Spleen (tissue), 11 donors: Measurements from ENCODE around the gene HMCN2. TPM values are rescaled to one million over a fixed set of nuclear protein-coding genes. Genes with fewer than 3 reads are reported as not detected.

Source experiments
- DNase-seq: peaks from one replicate; pipeline ENCODE4 v3.0.0-alpha.2; 2020
- H3K27ac ChIP-seq, 8 donors: fragments of 200-600 bp; sonication (generic) in 7 of 8; 1 replicate in 4 of 8; 2 replicates in 4 of 8; pipeline versions ENCODE4 v1.5.0 to v1.8.0; 2016 to 2021; ENCODE audit warnings: inconsistent platforms in 4 of 8, mild to moderate bottlenecking in 4 of 8, moderate library complexity in 1 of 8
- H3K27me3 ChIP-seq, 7 donors: fragments of 200-600 bp; sonication (generic) in 6 of 7; replicated peaks in 1 of 7; 1 replicate in 4 of 7; 2 replicates in 3 of 7; pipeline versions ENCODE4 v1.5.0 to v1.8.0; 2016 to 2021; ENCODE audit warnings: inconsistent platforms in 3 of 7, mild to moderate bottlenecking in 1 of 7
- H3K36me3 ChIP-seq, 6 donors: fragments of 200-600 bp; sonication (generic) in 5 of 6; 1 replicate in 4 of 6; 2 replicates in 2 of 6; pipeline versions ENCODE4 v1.5.0 to v1.8.0; 2016 to 2021; ENCODE audit warnings: inconsistent platforms in 2 of 6
- H3K4me1 ChIP-seq, 6 donors: fragments of 200-600 bp; sonication (generic) in 5 of 6; 1 replicate in 3 of 6; 2 replicates in 3 of 6; pipeline versions ENCODE4 v1.5.0 to v1.8.0; 2016 to 2021; ENCODE audit warnings: inconsistent platforms in 3 of 6
- H3K4me3 ChIP-seq, 8 donors: fragments of 200-600 bp; sonication (generic) in 7 of 8; 1 replicate in 4 of 8; 2 replicates in 4 of 8; pipeline versions ENCODE4 v1.5.0 to v1.8.0; 2016 to 2021; ENCODE audit warnings: inconsistent platforms in 4 of 8, mild to moderate bottlenecking in 4 of 8, moderate library complexity in 2 of 8
- H3K9me3 ChIP-seq, 8 donors: fragments of 200-600 bp; sonication (generic) in 7 of 8; 1 replicate in 4 of 8; 2 replicates in 4 of 8; pipeline versions ENCODE4 v1.5.0 to v1.8.0; 2016 to 2021; ENCODE audit warnings: inconsistent platforms in 4 of 8
- CTCF ChIP-seq, 11 experiments: fragments of 200-600 bp in 7 of 11; fragments of 450-650 bp in 4 of 11; sonication (generic) in 4 of 11; IDR thresholded peaks in 8 of 11; conservative IDR thresholded peaks in 3 of 11; 1 replicate in 7 of 11; 2 replicates in 4 of 11; pipeline versions ENCODE4 v1.4.0 to v1.8.0; 2016 to 2021; ENCODE audit warnings: antibody characterized with exemption in 11 of 11, inconsistent platforms in 4 of 11, mild to moderate bottlenecking in 1 of 11
- POLR2A ChIP-seq, 3 donors: fragments of 450-650 bp; IDR thresholded peaks; one replicate each; pipeline ENCODE4 v1.5.1; 2017; ENCODE audit warnings: antibody characterized with exemption in 3 of 3, mild to moderate bottlenecking in 1 of 3
- POLR2AphosphoS5 ChIP-seq, 3 donors: sonication (generic); formaldehyde crosslinking; IDR thresholded peaks; one replicate each; pipeline ENCODE4 v1.5.1; 2017; ENCODE audit warnings: antibody characterized with exemption in 3 of 3
- WGBS, 5 donors: extraction: QIAGEN DNeasy Blood & Tissue Kit in 3 of 5; methylation state at CpG; one replicate each; pipeline versions ENCODE4 v1.1.5 to v1.1.7; 2013 to 2018; 5-methylcytosine and 5-hydroxymethylcytosine counted together
- intact Hi-C: fragments of 100-400 bp; cut with DNase I; formaldehyde crosslinking; loops from one replicate; pipeline ENCODE4 v1.15.0; 2023; ENCODE audit warnings: low total_unique reads
- polyA plus RNA-seq, 3 donors: library from polyadenylated mRNA; stranded (reverse); fragments of 200-250 nt; gene quantifications; one replicate each; pipeline ENCODE4 v1.2.1, GENCODE V29; 2013
- total RNA-seq, 7 donors: library from RNA; depleted of rRNA in 3 of 7; stranded (reverse); fragments of >200 nt in 3 of 7; fragmentation: NEBNext Ultra II Directional in 4 of 7; extraction: Animal tissue kit (Norgen Biotek cat#: 25700) in 4 of 7; gene quantifications; one replicate each; pipeline versions ENCODE4 v1.1.0 to v1.2.1, GENCODE V29; 2016 to 2021
- donor health status: healthy with polysubstance abuse.
- donor health status: DM: no; HTN: no; CAD: no; lungs with moderate emphysema.
- donor health status: DM: no; HTN: no; CAD: no.
- donor health status: Bipolar disorder and iron deficiency.
- donor health status: healthy.
- donor health status: DM: no; HTN: no; CAD: no.
- donor health status: DM: yes; HTN: yes; CAD: no.

The HMCN2 gene
- total and polyA plus RNA-seq, 10 donors, result 0.09 to 1.9 (median 0.73) TPM

- Histone ChIP-seq H3K4me3 (no peak overlapping the region), H3K9me3 (no peaks in the 10 kb centered on the region), H3K4me1 (no peaks in the 10 kb centered on the region), H3K27me3 (peaks cover 0 to 32% (median 0%) of the 10 kb centered on the region in 7 donors), H3K36me3 (no peaks in the 10 kb centered on the region), H3K27ac (no peak overlapping the region)
- intact Hi-C loops, result no loop called here
- TF ChIP-seq POLR2AphosphoS5 (IDR thresholded peaks at IDR 0.05) (no peak), CTCF (IDR thresholded peaks at IDR 0.05 in 8 of 11, conservative IDR thresholded peaks at IDR 0.05 in 3 of 11) (no peak), POLR2A (IDR thresholded peaks at IDR 0.05) (no peak)
- no peak for DNase-seq
- 80 to 94% (median 88%) methylated on average over 3 of the region's 3 CpGs for WGBS, 5 donors
Observed at GRCh38 chr9:130402243-130402642, 136.7 kb downstream of the HMCN2 start.

DNA sequence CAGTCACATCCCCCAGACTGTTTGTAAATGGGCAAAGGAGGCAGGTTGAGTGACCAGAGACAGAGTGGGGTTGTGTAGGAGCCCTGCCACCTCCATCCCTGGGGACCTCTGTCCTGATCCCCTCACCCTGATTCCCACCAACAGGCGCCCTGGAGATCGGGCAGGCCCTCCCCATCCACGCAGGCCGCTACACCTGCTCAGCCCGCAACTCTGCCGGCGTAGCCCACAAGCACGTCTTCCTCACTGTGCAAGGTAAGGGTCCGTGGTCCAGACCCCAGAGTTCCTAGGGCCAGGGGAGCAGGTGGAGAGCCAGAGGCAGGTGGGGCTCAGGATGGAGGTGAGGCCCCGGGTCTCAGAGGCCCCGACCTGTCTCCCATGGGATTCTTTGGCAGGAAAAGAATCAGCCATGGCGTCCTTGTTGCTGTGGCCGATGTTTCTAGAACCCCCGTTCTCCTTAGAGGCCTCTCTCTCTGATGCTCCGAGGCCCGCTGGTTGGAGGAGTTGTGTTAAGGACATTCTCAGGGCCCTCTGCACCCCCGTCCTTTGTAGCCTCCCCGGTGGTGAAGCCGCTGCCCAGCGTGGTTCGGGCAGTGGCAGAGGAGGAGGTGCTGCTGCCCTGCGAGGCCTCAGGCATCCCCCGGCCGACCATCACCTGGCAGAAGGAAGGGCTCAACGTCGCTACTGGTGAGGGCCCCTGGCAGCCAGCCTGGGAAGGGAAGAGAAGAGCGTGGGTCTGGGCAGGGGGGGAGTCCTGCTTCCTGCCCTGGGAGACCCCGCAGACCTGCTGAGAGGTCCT, 137.3 kb downstream of the HMCN2 start:
- intact Hi-C loops, result no loop called here
- Histone ChIP-seq H3K9me3 (no peaks in the 10 kb centered on the region), H3K27ac (no peak overlapping the region), H3K4me3 (no peak overlapping the region), H3K27me3 (peaks cover 0 to 32% (median 0%) of the 10 kb centered on the region in 7 donors), H3K36me3 (no peaks in the 10 kb centered on the region), H3K4me1 (no peaks in the 10 kb centered on the region)
- no peak for DNase-seq
- WGBS, 5 donors, result 75 to 88% (median 80%) methylated on average over 13 to 28 of the region's 28 CpGs
- TF ChIP-seq POLR2AphosphoS5 (IDR thresholded peaks at IDR 0.05) (no peak), POLR2A (IDR thresholded peaks at IDR 0.05) (no peak), CTCF (IDR thresholded peaks at IDR 0.05 in 8 of 11, conservative IDR thresholded peaks at IDR 0.05 in 3 of 11) (no peak)

DNA sequence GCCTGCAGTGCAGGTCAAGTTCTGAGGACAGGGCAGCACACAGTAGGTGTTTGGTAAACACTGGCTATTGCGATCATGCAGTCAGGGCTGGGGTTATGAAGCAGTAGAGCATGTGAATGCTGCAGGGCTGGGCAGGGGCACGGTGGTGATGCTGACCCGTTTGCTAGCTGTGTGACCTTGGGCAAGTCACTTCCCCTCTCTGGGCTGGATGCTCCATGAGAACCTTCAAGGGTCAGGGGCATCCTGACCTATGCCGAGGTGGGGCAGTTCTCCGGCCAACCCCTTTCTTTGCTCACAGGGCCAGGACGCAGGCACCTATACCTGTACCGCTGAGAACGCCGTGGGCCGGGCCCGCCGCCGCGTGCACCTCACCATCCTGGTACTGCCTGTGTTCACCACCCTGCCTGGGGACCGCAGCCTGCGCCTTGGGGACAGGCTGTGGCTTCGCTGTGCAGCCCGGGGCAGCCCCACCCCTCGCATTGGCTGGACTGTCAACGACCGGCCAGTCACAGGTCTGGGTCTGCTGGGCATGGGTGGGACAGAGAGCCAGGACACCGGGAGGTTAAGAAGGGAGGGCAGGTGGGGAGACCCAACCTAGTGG, 140.2 kb downstream of the HMCN2 start:
- no peaks in the 10 kb centered on the region for H3K36me3 ChIP-seq
- H3K27ac ChIP-seq, result no peak overlapping the region
- DNase-seq, result no peak
- 85 to 96% (median 90%) methylated on average over 9 to 22 of the region's 22 CpGs for WGBS, 5 donors
- no peak overlapping the region for H3K4me3 ChIP-seq
- no peak for TF ChIP-seq CTCF (IDR thresholded peaks at IDR 0.05 in 8 of 11, conservative IDR thresholded peaks at IDR 0.05 in 3 of 11)
- no peak for TF ChIP-seq POLR2A (IDR thresholded peaks at IDR 0.05)
- TF ChIP-seq POLR2AphosphoS5 (IDR thresholded peaks at IDR 0.05), result no peak
- H3K27me3 ChIP-seq, result peaks cover 0 to 14% (median 0%) of the 10 kb centered on the region in 7 donors
- no peaks in the 10 kb centered on the region for H3K9me3 ChIP-seq
- H3K4me1 ChIP-seq, result no peaks in the 10 kb centered on the region
- intact Hi-C loops, result no loop called here

GRCh38 chr9:130406278-130406895, 140.8 kb downstream of the HMCN2 start:
- H3K4me3 ChIP-seq, result no peak overlapping the region
- no peaks in the 10 kb centered on the region for H3K4me1 ChIP-seq
- TF ChIP-seq POLR2A (IDR thresholded peaks at IDR 0.05) (no peak), CTCF (IDR thresholded peaks at IDR 0.05 in 8 of 11, conservative IDR thresholded peaks at IDR 0.05 in 3 of 11) (no peak), POLR2AphosphoS5 (IDR thresholded peaks at IDR 0.05) (no peak)
- no peak for DNase-seq
- intact Hi-C loops, result no loop called here
- 79 to 90% (median 82%) methylated on average over 6 to 10 of the region's 10 CpGs for WGBS, 5 donors
- no peaks in the 10 kb centered on the region for H3K36me3 ChIP-seq
- no peak overlapping the region for H3K27ac ChIP-seq
- H3K9me3 ChIP-seq, result no peaks in the 10 kb centered on the region
- peaks cover 0 to 14% (median 0%) of the 10 kb centered on the region in 7 donors for H3K27me3 ChIP-seq
